Renal pelvis (tissue), 12 donors: ENCODE measurements around the gene KCNMB1. TPM values are rescaled to one million over a fixed set of nuclear protein-coding genes. Genes with fewer than 3 reads are reported as not detected.

Source experiments
- DNase-seq: peaks from one replicate; pipeline ENCODE4 v3.0.0-alpha.2; 2013
- long read RNA-seq, 16 experiments: transcript quantifications; one replicate each; lab custom pipeline, GENCODE V29; 2026
- polyA plus RNA-seq, 3 donors: library from polyadenylated mRNA; unstranded; fragments of 120-200 nt; gene quantifications; one replicate each; pipeline ENCODE4 v1.2.1, GENCODE V29; 2013; ENCODE audit not compliant: insufficient read length in 3 of 3

Gene KCNMB1, protein sequence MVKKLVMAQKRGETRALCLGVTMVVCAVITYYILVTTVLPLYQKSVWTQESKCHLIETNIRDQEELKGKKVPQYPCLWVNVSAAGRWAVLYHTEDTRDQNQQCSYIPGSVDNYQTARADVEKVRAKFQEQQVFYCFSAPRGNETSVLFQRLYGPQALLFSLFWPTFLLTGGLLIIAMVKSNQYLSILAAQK
- 1 to 10 TPM; 1.3 to 2.1 (median 2.1) TPM for polyA plus RNA-seq
- long read RNA-seq, donor 1 = 0 reads
- long read RNA-seq, donor 2, full-length matches to known transcripts = 5 of 5 reads
- long read RNA-seq, donor 2, partial matches to known transcripts = 0 of 5 reads
- long read RNA-seq, donor 2, other reads (novel, unspliced or antisense) = 0 of 5 reads
- long read RNA-seq, donor 3, full-length matches to known transcripts = 4 of 4 reads
- long read RNA-seq, donor 3, partial matches to known transcripts = 0 of 4 reads
- long read RNA-seq, donor 3, other reads (novel, unspliced or antisense) = 0 of 4 reads
- long read RNA-seq, donor 4, full-length matches to known transcripts = 3 of 3 reads
- long read RNA-seq, donor 4, partial matches to known transcripts = 0 of 3 reads
- long read RNA-seq, donor 4, other reads (novel, unspliced or antisense) = 0 of 3 reads
- long read RNA-seq, donor 5 = 0 reads
- long read RNA-seq, donor 6 = 0 reads
- long read RNA-seq, donor 7, full-length matches to known transcripts = 2 of 2 reads
- long read RNA-seq, donor 7, partial matches to known transcripts = 0 of 2 reads
- long read RNA-seq, donor 7, other reads (novel, unspliced or antisense) = 0 of 2 reads
- long read RNA-seq, donor 8 = 0 reads
- long read RNA-seq, donor 9 = 0 reads
- long read RNA-seq, donor 10, full-length matches to known transcripts = 1 of 1 reads
- long read RNA-seq, donor 10, partial matches to known transcripts = 0 of 1 reads
- long read RNA-seq, donor 10, other reads (novel, unspliced or antisense) = 0 of 1 reads
- long read RNA-seq, donor 11, full-length matches to known transcripts = 2 of 2 reads
- long read RNA-seq, donor 11, partial matches to known transcripts = 0 of 2 reads
- long read RNA-seq, donor 11, other reads (novel, unspliced or antisense) = 0 of 2 reads
- long read RNA-seq, donor 12, full-length matches to known transcripts = 3 of 3 reads
- long read RNA-seq, donor 12, partial matches to known transcripts = 0 of 3 reads
- long read RNA-seq, donor 12, other reads (novel, unspliced or antisense) = 0 of 3 reads
- long read RNA-seq, donor 13, full-length matches to known transcripts = 1 of 1 reads
- long read RNA-seq, donor 13, partial matches to known transcripts = 0 of 1 reads
- long read RNA-seq, donor 13, other reads (novel, unspliced or antisense) = 0 of 1 reads
- long read RNA-seq, donor 14, full-length matches to known transcripts = 1 of 1 reads
- long read RNA-seq, donor 14, partial matches to known transcripts = 0 of 1 reads
- long read RNA-seq, donor 14, other reads (novel, unspliced or antisense) = 0 of 1 reads
- long read RNA-seq, donor 15, full-length matches to known transcripts = 23 of 23 reads
- long read RNA-seq, donor 15, partial matches to known transcripts = 0 of 23 reads
- long read RNA-seq, donor 15, other reads (novel, unspliced or antisense) = 0 of 23 reads
- long read RNA-seq, donor 16, full-length matches to known transcripts = 1 of 1 reads
- long read RNA-seq, donor 16, partial matches to known transcripts = 0 of 1 reads
- long read RNA-seq, donor 16, other reads (novel, unspliced or antisense) = 0 of 1 reads

DNA sequence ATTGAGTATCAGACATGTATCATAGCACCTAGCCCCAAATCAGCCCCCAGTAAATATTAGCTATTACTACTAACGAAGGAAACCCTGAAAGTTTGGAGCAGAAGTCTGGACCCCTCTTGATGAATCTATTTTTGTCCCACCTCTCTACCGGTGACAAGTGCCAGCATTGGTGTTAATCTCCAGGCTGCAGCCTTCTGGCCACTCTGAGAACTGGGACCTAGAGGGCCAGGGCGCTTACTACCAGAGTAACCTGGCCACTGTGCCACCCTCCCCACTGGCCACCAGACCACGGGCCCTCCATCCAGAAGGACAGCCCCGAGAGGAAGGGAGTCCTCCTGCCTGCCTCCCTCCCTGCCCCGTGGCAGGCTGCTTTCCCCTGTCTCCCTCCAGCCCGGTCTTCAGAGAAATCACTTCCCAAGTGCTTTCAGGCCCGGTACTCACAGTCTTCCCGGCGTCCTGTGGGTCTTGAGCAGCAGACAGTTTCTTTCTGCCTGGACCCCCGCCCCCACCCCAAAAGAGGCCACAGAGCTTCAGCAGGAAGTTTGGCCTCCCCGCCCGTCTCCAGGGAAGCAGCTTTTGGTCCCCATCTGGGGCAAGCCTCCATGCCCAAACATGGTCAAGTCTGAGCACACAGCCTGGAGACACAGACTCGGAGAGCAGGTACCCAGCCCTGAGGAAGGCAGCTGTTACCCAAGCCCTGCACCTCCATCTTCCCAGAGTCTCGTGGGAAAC lies at the start of gene KCNMB1:
Gene KCNMB1 (minus strand): TSS at position 550 of the 732 bp plus-strand sequence. CDS start 3,920 bp downstream, outside the sequence.
- no peak for DNase-seq

DNA sequence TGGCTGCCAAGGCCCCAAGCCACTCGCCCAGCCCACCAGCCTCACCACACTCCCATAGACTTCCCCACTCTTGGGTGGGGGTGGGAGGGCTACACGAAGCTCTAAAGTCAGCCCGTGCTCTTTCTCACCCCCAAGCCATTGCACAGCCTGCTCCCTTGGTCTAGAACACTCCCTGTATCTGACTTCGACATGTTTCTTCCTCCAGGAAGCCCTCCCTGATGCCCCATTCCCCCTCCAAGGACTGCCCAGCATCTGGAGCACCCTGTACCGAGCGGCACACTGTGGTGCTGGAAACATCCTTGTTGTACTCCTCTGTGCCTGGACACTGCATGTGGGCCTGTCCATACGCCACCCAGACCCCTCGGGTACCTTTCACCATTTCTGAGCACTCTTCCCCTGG lies 49.4 kb upstream of the KCNMB1 start:
- DNase-seq = no peak

DNA sequence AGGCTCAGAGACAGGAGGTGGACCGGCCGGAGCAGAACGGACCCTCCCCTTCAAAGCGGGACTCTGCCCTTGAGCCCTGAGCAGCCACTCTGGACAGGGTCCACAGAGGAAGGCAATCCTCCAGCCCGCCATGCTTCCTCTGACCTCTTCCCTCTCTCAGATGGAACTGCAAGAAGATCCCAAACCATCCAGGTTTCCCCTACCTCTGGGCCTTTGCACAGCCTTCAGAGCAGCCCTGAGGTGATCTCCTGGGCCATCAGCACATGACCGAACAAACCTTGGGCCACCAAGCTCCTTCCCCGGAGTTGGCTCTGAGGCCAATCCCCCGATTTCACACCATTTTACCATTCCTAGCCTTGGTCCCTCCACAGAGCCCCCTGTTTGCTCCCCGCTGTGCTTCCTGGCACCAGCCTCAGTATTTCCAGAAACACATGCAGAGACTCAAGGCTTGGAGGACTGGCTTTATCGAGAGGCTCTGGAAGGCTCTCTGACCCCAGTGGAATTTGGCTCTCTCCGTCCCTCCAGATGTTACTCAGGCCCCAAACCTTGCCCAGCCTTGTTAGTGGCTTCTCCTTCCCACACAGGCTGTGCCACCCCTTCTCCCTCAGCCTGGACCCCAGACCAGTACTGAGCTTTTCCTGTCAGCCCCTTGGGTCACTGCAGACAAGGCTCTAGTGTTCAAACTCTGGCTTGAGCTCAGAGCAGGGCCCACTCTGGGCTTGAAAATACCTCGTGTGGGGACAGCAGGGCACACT lies 48.6 kb upstream of the KCNMB1 start:
- DNase-seq = no peak

DNA sequence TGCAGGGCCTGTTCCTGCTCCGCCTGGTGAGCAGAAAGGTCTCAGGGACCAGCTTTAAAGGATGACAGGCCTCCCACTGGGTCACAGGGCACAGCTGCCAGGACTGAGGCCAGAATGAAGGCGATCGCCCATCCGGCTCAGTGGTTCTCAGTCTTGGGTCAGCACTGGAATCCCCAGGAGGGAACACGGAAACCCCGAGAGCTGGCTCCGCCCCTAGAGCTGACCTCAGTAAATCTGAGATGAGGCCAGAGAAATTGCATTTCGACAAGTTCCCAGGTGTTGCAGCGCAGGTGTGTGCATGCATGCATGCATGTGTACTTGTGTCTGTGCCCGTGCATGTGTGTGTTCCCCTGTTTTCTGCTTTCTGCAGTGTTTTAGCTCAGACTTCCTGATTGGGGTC lies 47.2 kb upstream of the KCNMB1 start:
- DNase-seq = no peak

DNA sequence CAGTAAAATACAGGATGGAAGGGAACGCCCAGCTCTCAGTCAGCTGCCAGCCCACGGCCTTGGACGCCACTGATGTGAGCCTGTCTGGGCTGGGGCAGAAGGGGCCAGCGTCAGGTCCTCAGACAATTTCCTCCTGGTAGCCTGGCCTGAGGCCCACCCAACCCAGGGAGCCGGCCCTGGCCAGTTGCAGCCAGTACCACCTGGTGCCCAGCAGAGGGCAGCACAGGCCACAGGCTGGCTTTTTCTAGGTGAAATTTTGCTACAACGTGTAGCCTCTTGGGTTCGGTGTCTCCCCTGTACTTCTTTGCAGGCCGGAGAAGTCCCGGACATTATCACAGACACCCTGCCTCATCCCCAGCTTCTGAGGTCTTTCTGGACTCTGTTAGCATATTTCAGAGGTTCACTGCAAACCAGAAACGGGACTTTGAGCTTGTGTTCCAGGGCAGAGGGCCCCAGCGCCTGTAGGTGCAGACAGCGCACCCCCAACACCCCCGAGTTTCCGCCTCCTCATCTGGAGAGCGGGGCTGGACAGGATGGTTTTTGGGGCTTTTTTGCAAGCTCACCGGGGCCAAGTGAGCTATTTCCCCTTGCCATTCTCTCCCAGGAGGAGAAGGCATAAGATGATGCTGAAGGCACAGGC lies 45.9 kb upstream of the KCNMB1 start:
- DNase-seq = peak; percentile 45

DNA sequence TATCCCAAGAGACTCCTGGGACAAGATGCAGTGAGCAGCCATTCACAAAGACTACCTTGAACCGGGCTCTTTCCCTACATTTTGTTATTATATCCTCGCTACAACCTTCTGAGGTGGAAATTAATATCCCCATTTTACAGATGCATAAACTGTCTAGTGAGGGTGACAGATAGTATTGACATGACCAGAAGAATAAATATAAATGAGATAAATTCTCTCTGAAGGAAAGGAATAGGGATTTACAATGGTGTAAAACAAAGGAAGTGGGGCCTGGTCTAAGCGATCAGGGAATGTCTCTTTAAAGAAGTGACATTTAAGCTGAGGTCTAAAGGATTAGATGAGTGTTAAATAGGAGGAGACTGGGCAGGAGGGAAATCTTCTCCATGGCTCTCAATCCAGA lies 43.5 kb upstream of the KCNMB1 start:
- no peak for DNase-seq

DNA sequence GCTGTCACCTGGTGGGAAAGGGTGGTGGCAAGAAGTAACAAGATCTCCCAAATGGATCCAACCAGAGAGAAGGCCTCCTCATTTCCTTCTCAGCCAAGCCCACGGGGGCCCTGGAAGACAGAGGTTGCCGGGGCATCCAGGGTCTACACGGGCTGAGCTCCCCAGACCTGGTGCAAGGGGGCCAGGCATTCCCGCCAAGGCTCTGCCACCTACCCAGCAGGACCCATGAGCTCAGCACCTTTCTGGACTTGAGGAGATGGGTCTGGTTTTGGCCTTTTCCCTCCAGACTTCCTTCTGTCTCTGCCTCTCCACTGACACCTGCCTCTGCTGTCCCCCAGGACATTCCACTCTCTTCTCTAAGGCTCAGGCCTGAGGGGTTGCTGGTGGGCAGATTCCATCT lies 42.4 kb upstream of the KCNMB1 start:
- DNase-seq = no peak

DNA sequence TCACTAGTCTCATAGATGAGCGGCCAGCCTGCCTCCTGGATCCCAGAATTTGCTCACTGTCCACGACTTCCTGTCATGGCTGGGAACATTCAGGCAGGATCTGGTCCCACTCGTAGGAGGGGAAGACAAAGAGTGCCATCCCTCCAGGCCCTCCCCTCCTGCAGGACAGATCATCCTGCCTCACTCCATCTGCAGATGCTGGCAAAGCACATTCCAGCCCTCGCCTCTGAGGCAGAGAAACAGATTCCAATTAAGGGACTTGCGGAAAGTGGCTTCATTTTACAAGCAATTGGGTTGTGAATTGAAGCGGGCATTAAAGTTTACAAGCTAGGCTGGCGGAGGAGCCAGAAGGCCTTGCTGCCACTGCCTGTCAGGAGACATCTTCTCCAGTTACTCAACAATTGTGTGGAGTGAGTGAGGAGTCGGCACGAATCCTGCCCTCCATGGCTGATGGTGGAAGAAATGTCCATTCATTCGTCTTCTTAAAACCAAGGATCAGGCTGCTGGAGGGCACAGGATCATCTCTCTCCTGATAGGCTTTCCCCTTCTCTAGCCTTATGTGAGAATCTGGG lies 41.8 kb upstream of the KCNMB1 start:
- no peak for DNase-seq

DNA sequence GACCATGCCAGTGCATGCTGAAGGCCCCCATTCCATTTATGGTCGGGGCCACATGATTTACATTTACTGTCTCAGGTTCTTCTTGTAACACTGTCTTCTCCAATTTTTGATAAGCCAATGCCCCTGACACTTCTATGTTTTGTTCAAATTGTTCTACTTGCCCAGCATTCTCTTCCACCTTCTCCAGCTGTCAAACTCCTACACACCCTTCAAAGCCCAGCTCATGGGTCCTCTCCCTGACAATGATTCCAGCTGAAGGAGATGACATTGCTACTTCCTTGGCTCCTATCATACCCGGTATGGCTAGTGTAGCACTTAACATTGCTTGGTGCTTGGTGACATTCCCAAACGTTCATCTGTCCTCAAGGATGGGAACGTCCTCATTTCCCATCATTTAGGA lies 41.1 kb upstream of the KCNMB1 start:
- DNase-seq = no peak

DNA sequence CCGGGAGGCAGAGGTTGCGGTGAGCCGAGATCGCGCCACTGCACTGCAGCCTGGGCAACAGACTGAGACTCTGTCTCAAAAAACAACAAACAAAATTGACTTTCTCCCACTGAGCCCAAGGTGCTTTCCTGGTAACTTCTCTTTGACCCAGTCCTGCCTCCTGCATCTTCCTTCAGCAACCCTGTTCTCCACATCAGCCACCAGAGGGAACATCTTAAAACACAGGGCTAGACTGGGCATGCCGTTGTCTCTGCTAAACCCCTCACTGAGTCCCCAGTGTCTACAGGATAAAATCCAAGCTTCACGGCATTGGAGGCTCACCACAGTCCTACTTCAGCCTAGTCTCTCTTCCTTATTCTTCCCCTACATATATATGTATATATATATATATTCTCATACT lies 39.8 kb upstream of the KCNMB1 start:
- DNase-seq = no peak

DNA sequence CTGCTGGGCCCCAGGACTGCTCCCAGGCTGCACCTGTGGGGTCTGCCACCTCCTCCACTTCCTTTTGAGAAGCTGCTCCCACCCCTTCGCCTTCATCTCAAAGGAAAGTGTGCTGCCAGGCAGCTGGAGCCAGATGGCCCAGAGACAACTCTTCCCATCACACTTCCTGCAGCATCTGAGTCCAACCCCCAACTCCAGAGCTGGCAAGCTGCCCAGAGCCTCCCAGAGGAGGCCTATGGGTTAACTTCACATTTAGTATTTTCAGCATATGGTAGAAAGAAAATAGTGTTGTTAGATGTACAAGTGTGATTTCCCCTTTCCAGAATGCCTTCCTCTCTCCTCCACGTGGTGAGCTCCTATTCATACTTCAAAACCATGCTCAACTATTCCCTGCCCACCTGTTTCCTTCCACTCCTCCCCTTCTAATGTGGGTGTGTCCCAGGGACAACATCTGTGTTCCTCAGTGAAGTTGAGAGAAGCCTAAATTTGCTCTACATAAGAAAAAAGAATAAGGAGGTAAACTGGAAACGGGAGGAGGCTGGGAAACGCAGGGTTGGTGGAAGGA lies 38.6 kb upstream of the KCNMB1 start:
- DNase-seq = peak; percentile 67

DNA sequence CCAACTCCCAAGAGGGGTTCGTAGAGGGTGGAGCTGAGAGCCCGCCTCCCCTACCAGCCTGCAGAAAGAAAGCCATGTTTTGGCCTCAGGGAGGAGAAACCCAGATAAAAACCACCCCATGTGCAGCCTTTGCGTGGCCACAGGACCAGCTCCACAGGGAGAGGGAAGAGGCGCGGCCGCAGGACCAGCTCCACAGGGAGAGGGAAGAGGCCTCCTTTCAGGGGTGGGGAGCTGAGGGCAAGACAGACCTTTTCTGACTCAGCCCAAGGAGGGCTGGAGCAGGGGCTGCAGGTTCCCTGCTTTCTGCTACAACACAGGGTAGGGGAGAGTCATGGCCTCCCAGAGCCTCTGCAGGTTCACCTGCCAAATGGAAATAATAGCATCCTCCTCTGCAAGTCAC lies 37.6 kb upstream of the KCNMB1 start:
- DNase-seq = no peak

DNA sequence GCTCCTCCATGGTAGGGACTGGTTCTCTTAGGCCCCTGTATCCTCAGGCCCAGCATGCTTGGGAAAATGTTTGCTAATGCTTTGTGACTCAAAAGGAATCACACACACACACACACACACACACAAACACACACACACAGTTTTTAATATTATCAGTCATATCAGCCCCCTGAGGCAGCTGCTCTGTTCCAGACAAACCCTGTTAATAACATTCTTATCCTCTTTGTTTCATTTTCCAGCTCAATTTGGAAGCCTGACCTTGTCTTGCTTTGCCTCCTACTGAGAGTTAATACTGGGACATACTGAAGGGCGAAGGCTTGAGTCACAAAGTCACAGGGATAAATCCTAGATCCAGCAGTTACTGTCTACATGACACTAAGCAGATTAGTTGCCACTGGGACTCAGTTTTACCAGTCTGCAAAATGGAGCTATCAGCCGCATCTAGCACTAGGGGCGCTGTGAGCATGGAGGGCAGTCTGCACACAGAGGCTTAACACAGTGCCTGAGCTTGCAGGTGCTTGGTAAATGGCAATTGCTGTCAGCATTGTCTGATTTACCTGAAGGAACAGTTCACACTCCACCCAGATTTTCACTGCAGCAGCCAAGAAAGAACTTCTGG lies 37.1 kb upstream of the KCNMB1 start:
- no peak for DNase-seq

DNA sequence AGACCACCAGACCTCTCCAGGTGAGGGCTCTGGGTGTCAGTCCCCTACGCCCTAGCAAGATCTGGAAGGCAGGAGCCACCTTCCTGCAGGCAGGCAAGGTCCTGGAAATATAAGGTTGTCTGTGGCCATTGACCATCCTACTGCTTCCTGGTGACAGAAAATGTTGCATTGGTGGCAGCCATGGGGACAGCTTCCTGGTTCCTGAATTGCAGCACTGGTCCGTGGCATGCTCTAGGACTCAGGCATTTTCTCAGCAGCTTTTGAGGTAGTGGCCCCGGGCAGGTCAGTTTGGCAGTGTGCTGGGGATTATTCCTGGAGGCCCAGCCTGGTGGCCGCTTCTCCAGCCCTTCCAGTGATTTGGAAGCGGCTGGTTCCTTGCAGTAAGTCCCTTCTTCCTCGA lies 36.6 kb upstream of the KCNMB1 start:
- no peak for DNase-seq

DNA sequence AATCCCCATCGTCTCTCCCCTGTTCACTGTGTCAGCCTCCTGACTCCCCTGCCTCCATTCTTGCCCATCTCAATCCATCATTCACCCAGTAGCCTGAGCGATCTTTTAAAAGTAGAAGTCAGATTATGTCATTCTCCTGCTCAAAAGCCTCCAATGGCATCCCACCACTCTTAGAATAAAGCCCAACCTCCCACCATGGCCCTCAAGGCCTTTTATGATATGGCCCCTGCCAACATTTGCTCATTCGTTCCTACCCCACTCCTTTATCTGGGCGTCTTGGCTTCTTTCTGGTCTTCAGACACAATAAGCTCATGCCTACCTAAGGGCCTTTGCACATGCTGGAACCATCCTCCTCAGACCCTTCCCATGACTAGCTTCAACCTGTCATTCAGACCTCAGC lies 35.5 kb upstream of the KCNMB1 start:
- no peak for DNase-seq

DNA sequence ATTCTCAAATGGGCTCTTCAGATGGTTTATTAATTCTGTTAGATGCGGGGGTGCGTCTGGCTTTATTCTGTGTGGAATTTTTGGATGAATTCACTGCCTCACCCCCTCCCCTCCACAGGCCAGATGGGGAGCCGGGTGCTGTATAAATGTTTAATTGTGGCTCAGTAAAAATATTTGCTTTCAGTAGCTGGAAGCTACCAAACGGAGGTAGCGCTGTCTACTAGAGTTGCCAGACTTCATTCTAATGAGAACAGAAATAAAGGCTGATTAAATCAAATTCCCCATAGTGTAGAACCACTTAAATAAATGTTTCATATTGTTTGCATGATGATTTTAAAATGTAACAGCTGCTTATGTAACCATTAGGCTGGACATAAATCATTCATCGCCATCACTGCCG lies 34.5 kb upstream of the KCNMB1 start:
- DNase-seq = no peak

DNA sequence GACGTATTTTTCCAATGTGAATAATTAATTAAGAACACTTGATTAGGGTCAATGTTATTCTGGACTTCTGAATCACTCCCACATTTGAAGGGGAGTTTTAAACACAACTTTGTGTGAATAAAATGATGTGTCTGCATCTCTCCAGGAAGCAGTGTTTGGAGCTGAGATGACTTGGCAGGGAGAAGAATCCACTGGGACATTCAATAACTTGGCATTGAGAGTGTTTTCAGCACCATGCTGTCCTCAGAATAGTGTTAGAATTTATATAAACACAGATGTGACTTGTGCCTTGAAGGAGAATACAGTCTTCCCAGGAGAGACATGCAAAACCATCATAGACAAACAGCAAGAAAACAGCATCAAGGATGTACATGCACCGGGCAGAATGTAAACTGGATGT lies 32.7 kb upstream of the KCNMB1 start:
- no peak for DNase-seq
